ENCODE measurements around the gene AURKAIP1. TPM values are rescaled to one million over a fixed set of nuclear protein-coding genes. Genes with fewer than 3 reads are reported as not detected.

AURKAIP1 gene
- total RNA-seq, 1 experiment from 2014 or later, result 164 TPM

GRCh38 chr1:1393428-1393827 lies 18.4 kb upstream of the AURKAIP1 start:
- ChIA-PET CTCF (no interaction called here), POLR2A (ENCODE audit: unreplicated experiment) (no interaction called here)
- H3K79me2 ChIP-seq (ENCODE audit: low read depth), result peaks cover 39% of the 10 kb centered on the region

GRCh38 chr1:1393014-1393413 lies 18.0 kb upstream of the AURKAIP1 start:
- H3K4me2 ChIP-seq, result no peak overlapping the region
- no peaks in the 10 kb centered on the region for H3K27me3 ChIP-seq (ENCODE audit: insufficient read depth, low read depth)
- no peaks in the 10 kb centered on the region for H3K9me3 ChIP-seq (ENCODE audit: insufficient read depth, low read depth)
- H3K79me2 ChIP-seq (ENCODE audit: low read depth), result peaks cover 35% of the 10 kb centered on the region
- CTCF ChIA-PET, result no interaction called here
- no peaks in the 10 kb centered on the region for H3K9me2 ChIP-seq (ENCODE audit: insufficient read depth)
- peaks cover 10% of the 10 kb centered on the region for H3K4me1 ChIP-seq (replicated peaks; ENCODE audit: insufficient read depth)
- POLR2A ChIA-PET (ENCODE audit: unreplicated experiment), result no interaction called here
- H4K20me1 ChIP-seq (ENCODE audit: insufficient read depth), result peaks cover 21% of the 10 kb centered on the region
- H3K27ac ChIP-seq, result no peak overlapping the region
- no peak for DNase-seq
- H3F3A ChIP-seq (ENCODE audit: insufficient read depth, low read depth), result peaks cover 46% of the 10 kb centered on the region; the same call in 1 of the 2 replicates
- no peak for TF ChIP-seq EZH2 (IDR thresholded peaks at IDR 0.05; ENCODE audit: low read depth)
- no peak for TF ChIP-seq CTCF (conservative IDR thresholded peaks at IDR 0.05)
- no peak overlapping the region for H2AFZ ChIP-seq
- no TSS peak for BruUV-seq (replicated peaks)
- H3K4me3 ChIP-seq, result no peak overlapping the region
- intact Hi-C loops (cut with micrococcal nuclease; ENCODE audit: unreplicated experiment), result no loop called here
- peaks cover 60% of the 10 kb centered on the region for H3K36me3 ChIP-seq (ENCODE audit: low read depth)

More at GRCh38 chr1:1393428-1393827, 18.4 kb upstream of the AURKAIP1 start:
- no peak overlapping the region for H3K4me3 ChIP-seq
- no peak overlapping the region for H3K4me2 ChIP-seq
- no peaks in the 10 kb centered on the region for H3K9me3 ChIP-seq (ENCODE audit: insufficient read depth, low read depth)
- no peak for DNase-seq
- no TSS peak for BruUV-seq (replicated peaks)
- intact Hi-C loops (cut with micrococcal nuclease; ENCODE audit: unreplicated experiment), result no loop called here
- no peaks in the 10 kb centered on the region for H3K27me3 ChIP-seq (ENCODE audit: insufficient read depth, low read depth)
- peaks cover 24% of the 10 kb centered on the region for H4K20me1 ChIP-seq (ENCODE audit: insufficient read depth)
- H2AFZ ChIP-seq, result no peak overlapping the region
- H3K9me2 ChIP-seq (ENCODE audit: insufficient read depth), result no peaks in the 10 kb centered on the region
- peaks cover 58% of the 10 kb centered on the region for H3K36me3 ChIP-seq (ENCODE audit: low read depth)
- peaks cover 46% of the 10 kb centered on the region; the same call in 1 of the 2 replicates for H3F3A ChIP-seq (ENCODE audit: insufficient read depth, low read depth)
- TF ChIP-seq EZH2 (IDR thresholded peaks at IDR 0.05; ENCODE audit: low read depth) (no peak), CTCF (conservative IDR thresholded peaks at IDR 0.05) (no peak)
- no peak overlapping the region for H3K27ac ChIP-seq
- H3K4me1 ChIP-seq (replicated peaks; ENCODE audit: insufficient read depth), result peaks cover 13% of the 10 kb centered on the region

GRCh38 chr1:1391225-1391624 lies 16.2 kb upstream of the AURKAIP1 start:
- Histone ChIP-seq H3K27me3 (ENCODE audit: insufficient read depth, low read depth) (no peaks in the 10 kb centered on the region), H3K4me1 (replicated peaks; ENCODE audit: insufficient read depth) (no peaks in the 10 kb centered on the region), H3K9me3 (ENCODE audit: insufficient read depth, low read depth) (no peaks in the 10 kb centered on the region), H3K4me2 (no peak overlapping the region), H3K9me2 (ENCODE audit: insufficient read depth) (no peaks in the 10 kb centered on the region), H3K36me3 (ENCODE audit: low read depth) (peaks cover 54% of the 10 kb centered on the region), H3K4me3 (no peak overlapping the region), H4K20me1 (ENCODE audit: insufficient read depth) (peaks cover 20% of the 10 kb centered on the region), H3K79me2 (ENCODE audit: low read depth) (peaks cover 18% of the 10 kb centered on the region; the same call in 1 of the 2 replicates), H2AFZ (no peak overlapping the region), H3F3A (ENCODE audit: insufficient read depth, low read depth) (peaks cover 34% of the 10 kb centered on the region; the same call in 1 of the 2 replicates), H3K27ac (no peak overlapping the region)
- no TSS peak for BruUV-seq (replicated peaks)
- DNase-seq, result no peak
- no peak for TF ChIP-seq EZH2 (IDR thresholded peaks at IDR 0.05; ENCODE audit: low read depth)
- no peak for TF ChIP-seq CTCF (conservative IDR thresholded peaks at IDR 0.05)
- CTCF ChIA-PET, result no interaction called here
- intact Hi-C loops (cut with micrococcal nuclease; ENCODE audit: unreplicated experiment), result no loop called here
- POLR2A ChIA-PET (ENCODE audit: unreplicated experiment), result no interaction called here

Data from PC-9 (cell line).